T-helper 17 cell (primary cell): ENCODE data around the gene MCTS1. TPM values are rescaled to one million over a fixed set of nuclear protein-coding genes. Genes with fewer than 3 reads are reported as not detected.
A peak's percentile ranks its signal among the peaks of the same experiment; 100 is the strongest.
"Not testable (repeated sequence)": the region's sequence is repeated elsewhere in the genome, so short reads cannot be mapped to it uniquely, and the experiment has no call there.

Experiments used
- ATAC-seq: fragments of 150-1000 bp; cut with Tn5 transposase; 2 replicates; pipeline ENCODE4 v1.10.0; 2021; ENCODE audit warnings: mild to moderate bottlenecking, moderate library complexity
- DNase-seq, 3 donors: peaks; one replicate each; pipeline versions ENCODE4 v3.0.0 to v3.0.0-alpha.2; 2020 to 2021
- H3K9me3 ChIP-seq: one replicate; pipeline ENCODE4 v1.7.0; 2013; ENCODE audit warnings: low read length, mild to moderate bottlenecking; ENCODE audit not compliant: control insufficient read depth, poor library complexity, severe bottlenecking
- H3K27ac Mint-ChIP-seq: one replicate; pipeline ENCODE4 v1.8.0; 2022; ENCODE audit warnings: mild to moderate bottlenecking, moderate library complexity, mixed read lengths
- H3K27me3 Mint-ChIP-seq: one replicate; pipeline ENCODE4 v1.8.0; 2022; ENCODE audit warnings: mixed read lengths
- H3K36me3 Mint-ChIP-seq: one replicate; pipeline ENCODE4 v1.8.0; 2022; ENCODE audit warnings: low read depth, mixed read lengths
- H3K4me1 Mint-ChIP-seq: one replicate; pipeline ENCODE4 v1.8.0; 2022; ENCODE audit warnings: mild to moderate bottlenecking, mixed read lengths
- H3K4me3 Mint-ChIP-seq: one replicate; pipeline ENCODE4 v1.8.0; 2022; ENCODE audit warnings: mild to moderate bottlenecking, moderate library complexity, mixed read lengths
- total RNA-seq, 4 donors: library from RNA in 2 of 4; stranded (reverse) in 2 of 4; gene quantifications; one replicate each; pipeline ENCODE4 v1.2.3 and lab custom pipeline; 2022 to 2026

Gene MCTS1
- total RNA-seq, 2 donors from 2014 or later = 16.2 to 19.6 TPM

GRCh38 chrX:120573806-120574205 is 30.1 kb upstream of the MCTS1 start:
- not testable (repeated sequence) for H3K9me3 ChIP-seq, H3K27me3 Mint-ChIP-seq, H3K27ac Mint-ChIP-seq, H3K4me3 Mint-ChIP-seq, ATAC-seq, H3K36me3 Mint-ChIP-seq, H3K4me1 Mint-ChIP-seq, DNase-seq

- H3K36me3 Mint-ChIP-seq = no peaks in the 10 kb centered on the region
- H3K27ac Mint-ChIP-seq = no peak overlapping the region
- DNase-seq (no peak), ATAC-seq (no peak)
- H3K4me3 Mint-ChIP-seq = no peak overlapping the region
- no peaks in the 10 kb centered on the region for H3K9me3 ChIP-seq
- no peaks in the 10 kb centered on the region for H3K4me1 Mint-ChIP-seq
- H3K27me3 Mint-ChIP-seq = peaks cover 4% of the 10 kb centered on the region
Observed at GRCh38 chrX:120575379-120576114, 28.4 kb upstream of the MCTS1 start.

- DNase-seq (no peak), ATAC-seq (no peak)
- H3K4me3 Mint-ChIP-seq = no peak overlapping the region
- H3K4me1 Mint-ChIP-seq = no peaks in the 10 kb centered on the region
- H3K36me3 Mint-ChIP-seq = no peaks in the 10 kb centered on the region
- no peaks in the 10 kb centered on the region for H3K9me3 ChIP-seq
- no peak overlapping the region for H3K27ac Mint-ChIP-seq
- H3K27me3 Mint-ChIP-seq = peaks cover 16% of the 10 kb centered on the region
Observed at GRCh38 chrX:120585702-120586101, 18.2 kb upstream of the MCTS1 start.

DNA sequence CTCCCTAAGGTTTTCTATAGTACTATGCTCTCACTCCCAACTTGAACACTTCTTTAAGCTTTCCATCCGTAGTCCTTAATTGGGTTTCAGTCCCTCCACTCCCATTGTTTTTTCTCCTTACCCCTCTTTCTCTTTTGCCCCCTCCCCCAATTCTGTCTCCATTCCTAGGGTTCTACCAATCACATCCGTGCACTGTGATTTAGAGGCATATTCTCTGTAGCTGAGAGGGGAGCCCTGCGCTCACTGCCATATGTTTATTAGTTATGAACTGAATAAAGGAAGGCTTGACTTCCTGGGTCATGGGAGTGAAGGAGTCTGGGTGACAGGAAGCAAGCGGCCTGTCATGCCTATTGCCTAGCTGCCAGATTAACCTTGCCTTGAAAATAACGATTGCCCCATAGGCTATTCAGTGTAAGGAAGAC is 471 bp downstream of the MCTS1 start:
- peaks cover 5% of the 10 kb centered on the region for H3K4me1 Mint-ChIP-seq

DNA sequence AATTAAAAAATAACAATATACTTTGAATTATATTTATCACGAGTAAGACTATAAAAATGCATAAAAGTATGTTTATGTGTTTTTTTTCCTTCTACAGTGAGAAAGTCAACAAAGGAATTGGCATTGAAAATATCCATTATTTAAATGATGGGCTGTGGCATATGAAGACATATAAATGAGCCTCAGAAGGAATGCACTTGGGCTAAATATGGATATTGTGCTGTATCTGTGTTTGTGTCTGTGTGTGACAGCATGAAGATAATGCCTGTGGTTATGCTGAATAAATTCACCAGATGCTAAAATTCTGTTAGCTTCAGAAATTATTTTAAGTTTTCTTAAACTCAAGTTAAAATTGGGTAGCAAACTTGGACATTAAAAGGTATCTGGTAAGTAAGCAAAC is 8.2 kb downstream of the MCTS1 start:
- ATAC-seq (no peak), DNase-seq (no peak)
- no peaks in the 10 kb centered on the region for H3K4me1 Mint-ChIP-seq
- H3K27me3 Mint-ChIP-seq = no peaks in the 10 kb centered on the region
- H3K4me3 Mint-ChIP-seq = no peak overlapping the region
- no peaks in the 10 kb centered on the region for H3K9me3 ChIP-seq
- peak overlapping the region; percentile 56 for H3K27ac Mint-ChIP-seq
- no peaks in the 10 kb centered on the region for H3K36me3 Mint-ChIP-seq

More for the DNA sequence above, 471 bp downstream of the MCTS1 start:
- Mint-ChIP-seq H3K27ac (peak overlapping the region; percentile 98), H3K27me3 (no peaks in the 10 kb centered on the region), H3K4me3 (peak overlapping the region; percentile 98), H3K36me3 (no peaks in the 10 kb centered on the region)
- H3K9me3 ChIP-seq = no peaks in the 10 kb centered on the region
- DNase-seq (peak in 2 of 3 donors; percentile 6 to 11), ATAC-seq (peak; percentile 68)

- H3K27ac Mint-ChIP-seq = no peak overlapping the region
- H3K36me3 Mint-ChIP-seq = no peaks in the 10 kb centered on the region
- no peak for ATAC-seq
- no peaks in the 10 kb centered on the region for H3K27me3 Mint-ChIP-seq
- H3K4me1 Mint-ChIP-seq = no peaks in the 10 kb centered on the region
- no peaks in the 10 kb centered on the region for H3K9me3 ChIP-seq
- no peak overlapping the region for H3K4me3 Mint-ChIP-seq
- DNase-seq = no peak
Observed at GRCh38 chrX:120614816-120615215, 10.9 kb downstream of the MCTS1 start.

- no peak for ATAC-seq
- DNase-seq = no peak
- H3K4me1 Mint-ChIP-seq = no peaks in the 10 kb centered on the region
- no peaks in the 10 kb centered on the region for H3K27me3 Mint-ChIP-seq
- peak overlapping the region; percentile 49 for H3K27ac Mint-ChIP-seq
- no peaks in the 10 kb centered on the region for H3K36me3 Mint-ChIP-seq
- no peak overlapping the region for H3K4me3 Mint-ChIP-seq
- no peaks in the 10 kb centered on the region for H3K9me3 ChIP-seq
Observed at GRCh38 chrX:120617996-120618630, 14.2 kb downstream of the MCTS1 start.

GRCh38 chrX:120625371-120625770 is 21.5 kb downstream of the MCTS1 start:
- ATAC-seq = no peak
- H3K9me3 ChIP-seq = no peaks in the 10 kb centered on the region
- no peak overlapping the region for H3K4me3 Mint-ChIP-seq
- no peaks in the 10 kb centered on the region for H3K36me3 Mint-ChIP-seq
- no peaks in the 10 kb centered on the region for H3K27me3 Mint-ChIP-seq
- no peak for DNase-seq
- peaks cover 9% of the 10 kb centered on the region for H3K4me1 Mint-ChIP-seq
- H3K27ac Mint-ChIP-seq = no peak overlapping the region

GRCh38 chrX:120629667-120630537 is 26.0 kb downstream of the MCTS1 start, which contains the start of gene C1GALT1C1:
TSS of gene C1GALT1C1 (minus strand) at chrX:120630054. CDS start at chrX:120627166, 2,888 bp downstream.
- peak within 1 kb of the TSS; percentile 92 for H3K4me3 Mint-ChIP-seq
- H3K27ac Mint-ChIP-seq = peak within 1 kb of the TSS; percentile 93
- DNase-seq (peak; percentile 82 to 87 (median 83)), ATAC-seq (peak; percentile 92)
- H3K27me3 Mint-ChIP-seq = no peaks in the 10 kb centered on the region
- peaks cover 9% of the 10 kb centered on the region for H3K4me1 Mint-ChIP-seq
- no peaks in the 10 kb centered on the region for H3K9me3 ChIP-seq
- no peaks in the 10 kb centered on the region for H3K36me3 Mint-ChIP-seq

- Mint-ChIP-seq H3K36me3 (no peaks in the 10 kb centered on the region), H3K27me3 (no peaks in the 10 kb centered on the region), H3K4me3 (no peak overlapping the region), H3K4me1 (no peaks in the 10 kb centered on the region), H3K27ac (no peak overlapping the region)
- H3K9me3 ChIP-seq = no peaks in the 10 kb centered on the region
- DNase-seq = no peak
- ATAC-seq = no peak
Observed at GRCh38 chrX:120638619-120639018, 34.7 kb downstream of the MCTS1 start.

DNA sequence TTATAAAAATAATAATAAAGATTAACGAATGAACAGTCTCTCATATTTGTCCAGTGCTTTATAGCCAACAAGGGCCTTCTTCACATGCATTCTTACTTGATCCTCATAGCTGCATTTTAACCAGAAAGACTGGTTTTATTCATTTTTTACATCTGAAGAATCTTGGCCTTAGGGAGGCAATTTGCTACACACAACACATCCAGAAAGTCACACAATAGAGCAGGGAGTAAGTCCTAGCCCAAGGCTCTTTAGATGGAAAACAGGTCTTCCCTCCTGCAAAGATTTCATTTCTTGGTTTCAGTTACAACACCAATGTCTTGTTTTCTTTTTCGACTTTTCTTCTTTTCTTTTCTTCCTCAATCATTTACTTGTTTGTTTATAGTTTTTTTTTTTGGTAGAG is 39.0 kb downstream of the MCTS1 start:
- Mint-ChIP-seq H3K36me3 (peaks cover 2% of the 10 kb centered on the region), H3K27me3 (no peaks in the 10 kb centered on the region), H3K4me3 (no peak overlapping the region), H3K27ac (no peak overlapping the region), H3K4me1 (peaks cover 2% of the 10 kb centered on the region)
- H3K9me3 ChIP-seq = no peaks in the 10 kb centered on the region
- DNase-seq = no peak
- no peak for ATAC-seq

GRCh38 chrX:120647127-120647526 is 43.2 kb downstream of the MCTS1 start:
- Mint-ChIP-seq H3K4me1 (peaks cover 2% of the 10 kb centered on the region), H3K27ac (no peak overlapping the region), H3K27me3 (no peaks in the 10 kb centered on the region), H3K4me3 (no peak overlapping the region), H3K36me3 (peaks cover 5% of the 10 kb centered on the region)
- ATAC-seq (no peak), DNase-seq (no peak)
- no peaks in the 10 kb centered on the region for H3K9me3 ChIP-seq

DNA sequence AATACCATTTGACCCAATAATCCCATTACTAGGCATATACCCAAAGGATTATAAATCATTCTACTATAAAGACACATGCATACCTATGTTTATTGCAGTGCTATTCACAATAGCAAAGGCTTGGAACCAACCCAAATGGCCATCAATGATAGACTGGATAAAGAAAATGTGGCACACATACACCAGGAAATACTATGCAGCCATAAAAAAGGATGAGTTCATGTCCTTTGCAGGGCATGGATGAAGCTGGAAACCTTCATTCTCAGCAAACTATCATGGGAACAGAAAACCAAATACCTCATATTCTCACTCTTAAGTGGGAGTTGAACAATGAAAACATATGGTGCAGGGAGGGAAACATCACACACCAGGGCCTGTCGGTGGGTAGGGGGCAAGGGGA is 48.4 kb downstream of the MCTS1 start:
- H3K9me3 ChIP-seq, ATAC-seq, H3K27ac Mint-ChIP-seq, H3K27me3 Mint-ChIP-seq, H3K4me3 Mint-ChIP-seq, H3K4me1 Mint-ChIP-seq, H3K36me3 Mint-ChIP-seq, DNase-seq: not testable (repeated sequence)
